ENCODE results near the gene USP10. TPM values are rescaled to one million over a fixed set of nuclear protein-coding genes. Genes with fewer than 3 reads are reported as not detected.

The USP10 gene
- total RNA-seq, 1 donor from 2014 or later: 147 TPM

GRCh38 chr16:84769416-84769815 is 69.6 kb downstream of the USP10 start:
- peaks cover 87% of the 10 kb centered on the region for H3K36me3 Mint-ChIP-seq (ENCODE audit: low read depth)
- DNase-seq (no peak), ATAC-seq (ENCODE audit: low read depth) (no peak)
- H3K27ac Mint-ChIP-seq: no peak overlapping the region
- H3K27me3 Mint-ChIP-seq: no peaks in the 10 kb centered on the region
- H3K4me1 Mint-ChIP-seq: no peaks in the 10 kb centered on the region
- intact Hi-C loops (cut with micrococcal nuclease): no loop called here
- H3K4me3 Mint-ChIP-seq: no peak overlapping the region
- TF ChIP-seq, protein P1, sequence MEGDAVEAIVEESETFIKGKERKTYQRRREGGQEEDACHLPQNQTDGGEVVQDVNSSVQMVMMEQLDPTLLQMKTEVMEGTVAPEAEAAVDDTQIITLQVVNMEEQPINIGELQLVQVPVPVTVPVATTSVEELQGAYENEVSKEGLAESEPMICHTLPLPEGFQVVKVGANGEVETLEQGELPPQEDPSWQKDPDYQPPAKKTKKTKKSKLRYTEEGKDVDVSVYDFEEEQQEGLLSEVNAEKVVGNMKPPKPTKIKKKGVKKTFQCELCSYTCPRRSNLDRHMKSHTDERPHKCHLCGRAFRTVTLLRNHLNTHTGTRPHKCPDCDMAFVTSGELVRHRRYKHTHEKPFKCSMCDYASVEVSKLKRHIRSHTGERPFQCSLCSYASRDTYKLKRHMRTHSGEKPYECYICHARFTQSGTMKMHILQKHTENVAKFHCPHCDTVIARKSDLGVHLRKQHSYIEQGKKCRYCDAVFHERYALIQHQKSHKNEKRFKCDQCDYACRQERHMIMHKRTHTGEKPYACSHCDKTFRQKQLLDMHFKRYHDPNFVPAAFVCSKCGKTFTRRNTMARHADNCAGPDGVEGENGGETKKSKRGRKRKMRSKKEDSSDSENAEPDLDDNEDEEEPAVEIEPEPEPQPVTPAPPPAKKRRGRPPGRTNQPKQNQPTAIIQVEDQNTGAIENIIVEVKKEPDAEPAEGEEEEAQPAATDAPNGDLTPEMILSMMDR (IDR thresholded peaks at IDR 0.05): no peak
- CTCF ChIA-PET: no interaction called here
- POLR2A ChIA-PET: no interaction called here
- H3K9me3 Mint-ChIP-seq: no peaks in the 10 kb centered on the region

GRCh38 chr16:84773312-84773711 is 73.5 kb downstream of the USP10 start:
- ChIA-PET CTCF (no interaction called here), POLR2A (no interaction called here)
- Mint-ChIP-seq H3K27me3 (no peaks in the 10 kb centered on the region), H3K36me3 (ENCODE audit: low read depth) (peaks cover 87% of the 10 kb centered on the region), H3K4me1 (no peaks in the 10 kb centered on the region), H3K4me3 (no peak overlapping the region), H3K9me3 (no peaks in the 10 kb centered on the region), H3K27ac (no peak overlapping the region)
- TF ChIP-seq, protein P1 (IDR thresholded peaks at IDR 0.05): no peak
- intact Hi-C loops (cut with micrococcal nuclease): no loop called here
- DNase-seq (no peak), ATAC-seq (ENCODE audit: low read depth) (no peak)

DNA sequence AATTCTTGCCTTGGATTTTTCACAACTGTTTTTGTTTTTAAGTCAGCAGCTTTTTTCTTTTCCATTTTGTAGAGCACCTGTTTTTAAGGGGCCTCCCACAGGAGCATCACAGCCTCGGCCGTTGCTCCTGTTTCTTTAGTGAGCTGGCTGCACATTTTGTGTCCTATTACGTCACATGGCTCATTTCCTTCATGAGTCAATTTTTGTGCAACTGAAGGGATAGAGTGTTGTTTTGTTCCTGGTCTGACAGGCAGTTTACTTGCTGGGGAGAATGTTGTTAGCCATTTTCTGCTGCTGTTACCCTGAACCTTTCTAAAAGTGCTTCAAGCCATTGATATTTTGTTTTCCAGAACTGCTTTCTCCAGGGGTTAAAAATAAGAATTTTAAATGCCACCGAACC is 75.0 kb downstream of the USP10 start:
- intact Hi-C loops (cut with micrococcal nuclease): no loop called here
- H3K4me1 Mint-ChIP-seq: no peaks in the 10 kb centered on the region
- no peak overlapping the region for H3K27ac Mint-ChIP-seq
- H3K27me3 Mint-ChIP-seq: no peaks in the 10 kb centered on the region
- POLR2A ChIA-PET: no interaction called here
- CTCF ChIA-PET: no interaction called here
- ATAC-seq (ENCODE audit: low read depth): no peak
- H3K36me3 Mint-ChIP-seq (ENCODE audit: low read depth): peaks cover 88% of the 10 kb centered on the region
- H3K4me3 Mint-ChIP-seq: no peak overlapping the region
- no peak for DNase-seq
- no peaks in the 10 kb centered on the region for H3K9me3 Mint-ChIP-seq
- TF ChIP-seq, protein P1 (IDR thresholded peaks at IDR 0.05): no peak

DNA sequence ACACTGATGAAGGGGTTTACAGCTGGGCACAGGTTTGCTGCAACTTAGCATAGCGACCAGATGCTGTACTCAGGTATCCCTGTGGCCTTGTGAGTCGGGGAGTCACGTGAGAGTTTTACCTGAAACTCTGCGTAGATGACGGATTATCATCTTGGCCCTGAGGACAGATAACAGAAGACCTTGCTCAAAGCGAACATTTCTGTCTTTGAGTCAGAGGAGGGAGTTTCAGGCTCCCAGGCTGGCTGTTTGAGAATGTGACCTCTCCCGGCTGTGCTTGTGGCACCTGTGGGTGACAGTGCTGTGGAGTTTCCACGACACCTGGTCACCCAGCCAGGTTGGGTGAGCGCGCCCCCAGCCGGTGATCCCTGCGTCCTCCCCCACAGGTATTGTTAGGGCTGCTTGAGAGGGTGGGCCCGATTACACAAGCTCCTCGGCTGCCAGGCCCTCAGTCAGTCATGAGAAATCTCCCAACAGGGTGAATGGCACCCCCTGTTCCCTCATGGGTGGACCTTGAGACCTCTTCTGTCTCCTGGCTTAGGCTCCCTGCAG is 75.5 kb downstream of the USP10 start:
- Mint-ChIP-seq H3K4me3 (no peak overlapping the region), H3K36me3 (ENCODE audit: low read depth) (peaks cover 88% of the 10 kb centered on the region), H3K4me1 (no peaks in the 10 kb centered on the region), H3K27me3 (no peaks in the 10 kb centered on the region), H3K9me3 (peaks cover under 1% of the 10 kb centered on the region), H3K27ac (no peak overlapping the region)
- DNase-seq (no peak), ATAC-seq (ENCODE audit: low read depth) (no peak)
- POLR2A ChIA-PET: no interaction called here
- TF ChIP-seq, protein P1 (IDR thresholded peaks at IDR 0.05): no peak
- intact Hi-C loops (cut with micrococcal nuclease): no loop called here
- CTCF ChIA-PET: no interaction called here

DNA sequence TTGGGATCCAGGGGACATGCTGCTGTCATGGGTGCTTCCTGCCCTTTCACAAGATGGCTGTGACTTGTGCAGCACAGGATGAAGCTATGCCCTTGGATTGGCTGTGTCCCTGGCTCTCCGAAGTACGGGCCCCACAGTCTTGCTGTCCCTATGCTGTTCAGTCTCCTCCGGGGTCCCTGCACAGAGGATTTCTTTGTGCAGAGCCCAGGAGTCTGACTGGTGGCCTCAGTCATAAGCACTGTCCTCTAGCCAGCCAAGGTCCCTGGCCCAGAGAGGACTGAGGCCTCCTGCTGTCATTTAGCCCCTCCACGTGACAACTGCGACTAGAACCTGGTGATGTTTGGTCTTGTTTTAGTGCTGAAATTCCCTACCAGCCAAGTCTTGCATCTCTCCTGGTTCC is 77.6 kb downstream of the USP10 start:
- DNase-seq (no peak), ATAC-seq (ENCODE audit: low read depth) (no peak)
- intact Hi-C loops (cut with micrococcal nuclease): no loop called here
- Mint-ChIP-seq H3K9me3 (peaks cover 3% of the 10 kb centered on the region), H3K4me3 (no peak overlapping the region), H3K27ac (no peak overlapping the region), H3K36me3 (ENCODE audit: low read depth) (peaks cover 83% of the 10 kb centered on the region), H3K4me1 (no peaks in the 10 kb centered on the region), H3K27me3 (no peaks in the 10 kb centered on the region)
- TF ChIP-seq, protein P1 (IDR thresholded peaks at IDR 0.05): no peak
- POLR2A ChIA-PET: no interaction called here
- CTCF ChIA-PET: no interaction called here
